Measurements from ENCODE around the gene PSMA6. TPM values are rescaled to one million over a fixed set of nuclear protein-coding genes. Genes with fewer than 3 reads are reported as not detected.
"Not testable (repeated sequence)": the region's sequence is repeated elsewhere in the genome, so short reads cannot be mapped to it uniquely, and the experiment has no call there.

PSMA6 gene
- total RNA-seq, 2 experiments from 2014 or later = 382 to 390 TPM

DNA sequence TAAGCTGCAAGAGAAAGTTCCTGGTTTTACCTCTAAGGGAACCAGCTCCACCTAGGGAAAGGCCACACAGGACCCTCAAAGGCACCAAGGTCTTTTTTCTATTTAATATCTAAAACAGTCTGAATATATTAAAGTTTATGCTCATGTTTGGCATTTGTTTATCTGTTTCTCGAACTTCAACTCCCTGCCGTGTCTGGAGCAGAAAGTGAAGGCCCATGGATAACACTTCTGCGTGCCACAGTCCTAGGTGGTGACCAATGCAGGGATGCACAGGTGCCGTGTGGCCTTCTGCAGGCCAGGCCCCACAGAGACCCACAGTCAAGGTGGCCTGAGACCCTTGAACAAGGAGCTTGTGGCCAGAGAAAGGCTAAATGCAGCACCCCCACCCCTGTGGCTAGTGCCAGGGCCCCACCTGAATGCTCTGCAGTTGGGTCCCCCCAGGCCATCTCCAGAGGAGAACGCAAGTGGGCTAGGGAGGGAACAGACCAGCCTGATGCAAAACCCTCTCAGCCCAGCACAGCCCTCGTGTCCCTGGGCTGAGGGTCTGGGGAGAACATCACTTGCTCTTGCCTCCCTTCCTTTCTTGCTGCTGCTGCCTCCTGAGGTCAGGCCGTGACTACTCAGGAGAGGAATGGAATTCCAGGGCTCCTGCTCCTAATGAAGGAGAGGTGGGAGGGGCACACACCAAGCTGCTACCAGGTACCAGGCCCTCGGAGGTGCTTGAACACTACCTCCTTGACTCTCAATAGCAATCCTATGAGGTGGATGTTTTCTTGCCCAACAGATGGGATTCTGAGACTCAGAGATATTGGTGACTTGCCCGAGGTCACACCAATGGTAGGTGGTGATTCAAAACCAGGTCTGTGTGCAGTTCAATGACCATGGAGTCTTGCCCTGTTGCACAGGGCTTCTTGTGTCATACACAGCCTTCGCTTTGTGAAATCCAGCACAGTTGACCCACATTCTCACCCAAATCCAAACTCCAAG is 45.4 kb downstream of the PSMA6 start:
- ChIA-PET POLR2A (interaction anchor here (0.6 kb wide), 1 partner anchor 79 kb away, joined by 4 read pairs; no protein-coding TSS in a partner anchor), CTCF (interaction anchor here (1.0 kb wide), 1 partner anchor 27 kb away, joined by 4 read pairs; no protein-coding TSS in a partner anchor)

DNA sequence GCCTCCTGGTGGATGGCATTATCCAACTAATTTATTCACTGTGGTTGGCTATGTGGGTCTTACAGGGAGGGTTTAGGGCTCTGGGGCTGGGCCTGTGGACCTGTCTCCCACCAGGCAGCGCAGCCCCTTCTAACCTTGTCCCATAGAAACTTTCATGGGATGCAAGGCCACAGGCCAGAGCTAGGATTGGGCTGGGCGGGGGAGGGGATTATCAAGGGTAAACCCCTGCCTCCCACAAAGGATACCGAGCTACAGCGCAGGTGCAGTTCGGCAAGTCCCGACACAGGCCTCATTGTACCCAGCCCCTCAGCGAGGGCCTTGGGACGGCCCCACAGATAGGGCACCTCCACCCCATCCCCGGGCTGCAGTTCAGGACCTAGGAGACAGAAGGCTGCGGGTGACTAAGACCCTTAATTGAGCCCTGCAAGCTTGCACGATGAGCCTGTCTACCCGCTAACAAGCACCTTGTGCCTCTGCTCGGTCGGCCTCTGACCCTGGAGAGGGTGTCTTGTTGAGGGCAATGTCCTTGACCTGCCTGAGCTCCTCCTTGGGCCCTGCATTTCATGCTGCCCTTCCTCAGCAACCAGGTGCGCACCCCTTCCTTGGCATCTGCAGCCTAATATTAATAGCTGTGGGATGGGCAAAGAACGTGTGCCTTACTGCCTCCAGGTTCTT is 46.7 kb downstream of the PSMA6 start:
- CTCF ChIA-PET = interaction anchor here (1.0 kb wide), 1 partner anchor 26 kb away, joined by 4 read pairs; no protein-coding TSS in a partner anchor

DNA sequence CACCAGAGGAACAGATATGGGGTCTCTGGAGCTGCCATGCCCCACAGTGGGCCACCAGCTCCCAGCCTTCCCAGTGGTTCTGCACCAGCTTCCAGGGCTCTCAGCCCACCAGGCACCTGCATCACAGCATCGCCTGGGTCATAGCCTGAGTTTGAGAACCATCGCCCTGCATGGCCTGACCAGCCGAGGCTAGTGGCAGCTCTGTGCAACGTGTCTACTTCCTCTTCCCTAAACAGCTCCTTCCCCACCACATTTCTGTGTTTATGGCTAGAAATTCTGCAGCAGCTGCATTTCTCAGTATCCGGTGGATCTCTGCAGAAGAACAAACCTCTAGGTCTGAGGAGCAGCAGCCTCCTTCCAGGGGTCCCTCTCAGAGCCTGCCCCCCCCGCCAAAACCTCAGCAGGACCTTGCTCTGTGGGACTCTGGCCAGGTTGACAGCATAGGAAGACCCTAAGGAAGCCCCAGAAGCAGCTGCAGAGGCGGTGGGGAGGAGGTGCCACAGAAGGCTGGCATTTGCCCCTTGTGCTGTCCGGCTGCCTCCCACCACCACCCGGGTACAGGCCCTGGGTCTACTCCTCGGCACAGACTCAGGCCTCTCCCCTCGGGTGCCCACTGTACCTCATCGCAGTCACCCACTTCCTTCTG is 47.7 kb downstream of the PSMA6 start:
- ChIA-PET POLR2A (no interaction called here), CTCF (interaction anchor here (0.7 to 1.0 kb wide), 2 partner anchors 30 to 44 kb away, joined by 3 read pairs; no protein-coding TSS in a partner anchor)

More for the DNA sequence above, 46.7 kb downstream of the PSMA6 start:
- POLR2A ChIA-PET = no interaction called here

DNA sequence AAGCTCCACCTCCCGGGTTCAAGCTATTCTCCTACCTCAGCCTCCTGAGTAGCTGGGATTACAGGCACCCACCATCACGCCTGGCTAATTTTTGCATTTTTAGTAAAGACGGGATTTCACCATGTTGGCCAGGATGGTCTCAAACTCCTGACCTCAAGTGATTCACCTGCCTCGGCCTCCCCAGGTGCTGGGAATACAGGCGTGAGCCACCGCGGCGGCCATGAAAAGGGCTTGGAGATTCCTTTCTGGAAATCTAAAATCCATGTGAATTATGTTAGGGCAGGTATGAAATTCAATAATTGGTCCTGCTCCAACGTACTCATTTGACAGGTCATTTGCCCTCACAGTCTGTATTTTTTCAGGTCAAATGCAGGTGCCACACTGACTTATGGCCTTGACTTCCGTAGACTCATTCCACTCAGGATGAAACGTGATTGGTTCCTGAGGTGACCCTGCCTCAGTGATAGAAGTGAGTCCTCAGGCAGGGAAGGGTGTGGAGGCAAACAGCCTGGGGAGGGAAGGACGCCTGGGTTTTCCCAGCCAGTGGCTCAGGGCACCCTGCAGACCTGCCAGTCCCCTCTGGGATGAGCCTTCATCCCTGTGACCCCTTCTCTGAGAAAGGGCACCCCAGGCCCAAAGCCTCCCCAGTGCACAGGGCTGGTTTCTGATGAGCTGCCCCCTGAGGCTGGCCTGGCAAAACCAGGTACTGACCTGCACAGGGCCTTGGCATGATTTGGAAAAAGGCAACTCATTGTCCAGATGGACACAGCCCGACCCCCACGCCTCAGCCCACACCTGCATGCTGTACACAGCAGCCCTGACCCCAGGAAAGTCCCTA is 48.7 kb downstream of the PSMA6 start:
- CTCF ChIA-PET = interaction anchor here (0.7 to 1.2 kb wide), 2 partner anchors 26 to 45 kb away, joined by 3 read pairs; no protein-coding TSS in a partner anchor
- POLR2A ChIA-PET = interaction anchor here (0.6 to 0.7 kb wide), 2 partner anchors 35 to 55 kb away, joined by 3 read pairs; no protein-coding TSS in a partner anchor

DNA sequence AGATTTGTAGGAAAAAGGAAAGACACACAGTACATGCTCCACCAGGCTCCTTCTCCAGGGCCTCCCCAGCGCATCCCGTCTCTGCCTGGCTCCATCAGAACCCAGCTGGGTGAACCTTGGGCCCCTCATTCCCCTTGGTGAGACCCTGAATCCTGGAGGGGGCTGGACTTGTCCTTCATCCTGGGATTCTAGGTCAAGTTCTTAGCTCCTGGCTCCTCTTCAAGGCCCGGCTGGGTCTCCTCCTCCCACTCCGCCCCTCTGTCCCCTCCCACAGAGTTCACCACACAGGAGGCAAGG is 49.2 kb downstream of the PSMA6 start:
- ChIA-PET CTCF (interaction anchor here (1.2 kb wide), 1 partner anchor 26 kb away, joined by 3 read pairs; no protein-coding TSS in a partner anchor), POLR2A (no interaction called here)

DNA sequence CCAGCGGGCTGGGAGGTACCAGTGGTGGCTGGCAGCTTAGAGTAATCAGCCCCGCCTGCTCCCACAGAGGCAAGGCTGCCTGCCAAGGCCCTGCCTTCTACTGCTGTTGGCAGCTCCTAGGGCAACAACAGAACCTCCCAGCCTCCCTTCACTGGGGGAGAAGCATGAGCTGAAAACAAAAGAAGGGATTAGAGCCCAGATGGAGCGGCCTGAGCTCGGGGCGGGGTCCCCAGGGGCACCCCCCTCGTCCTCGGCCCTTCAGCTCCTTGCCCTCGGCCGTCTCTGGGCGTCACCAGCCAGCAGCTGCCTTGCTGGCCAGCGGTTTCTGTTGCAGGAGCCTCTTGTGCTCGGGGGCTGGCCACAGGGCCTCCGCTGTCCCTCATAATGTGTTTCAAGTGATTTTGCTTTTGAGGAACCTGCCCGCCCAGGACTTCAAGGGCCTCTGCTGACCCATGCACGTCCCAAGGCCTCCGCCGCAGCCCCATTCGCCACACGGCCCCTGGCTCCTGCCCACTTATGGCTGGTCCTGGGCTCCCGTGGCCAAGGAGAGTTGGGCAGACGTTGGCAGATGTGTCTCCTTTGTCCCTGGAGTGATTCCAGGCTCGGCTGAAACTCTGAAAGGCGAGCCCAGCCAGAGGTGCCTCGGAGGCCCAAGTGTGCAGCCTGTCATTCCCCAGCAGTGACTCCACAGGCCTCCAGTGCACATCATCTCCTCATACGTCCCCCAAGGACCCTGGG is 49.7 kb downstream of the PSMA6 start:
- POLR2A ChIA-PET = no interaction called here
- CTCF ChIA-PET = interaction anchor here (1.2 kb wide), 1 partner anchor 27 kb away, joined by 3 read pairs; no protein-coding TSS in a partner anchor

DNA sequence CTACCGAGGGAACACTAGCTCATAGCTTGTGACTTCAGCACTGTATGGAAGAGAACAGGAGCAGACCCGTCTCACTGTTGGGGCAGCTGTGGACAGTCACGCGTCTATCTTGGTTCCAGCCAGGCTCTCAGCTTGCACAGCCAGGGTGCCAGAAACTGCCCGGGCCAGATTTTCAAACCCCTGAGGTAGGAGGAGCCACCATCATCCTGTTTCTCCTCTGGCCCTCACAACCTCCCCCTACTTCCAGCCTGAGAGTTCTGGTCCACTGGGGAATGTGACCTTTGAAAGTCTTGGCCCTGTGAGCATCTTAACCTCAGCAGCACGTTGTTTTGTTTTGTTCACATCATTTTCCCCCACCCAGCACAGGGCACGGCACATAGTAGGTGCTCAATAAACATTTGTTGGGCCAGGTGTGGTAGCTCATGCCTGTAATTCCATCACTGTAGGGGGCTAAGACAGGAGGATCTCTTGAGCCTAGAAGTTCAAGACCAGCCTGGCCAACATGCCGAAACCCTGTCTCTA is 50.4 kb downstream of the PSMA6 start:
- ChIA-PET CTCF (no interaction called here), POLR2A (no interaction called here)

DNA sequence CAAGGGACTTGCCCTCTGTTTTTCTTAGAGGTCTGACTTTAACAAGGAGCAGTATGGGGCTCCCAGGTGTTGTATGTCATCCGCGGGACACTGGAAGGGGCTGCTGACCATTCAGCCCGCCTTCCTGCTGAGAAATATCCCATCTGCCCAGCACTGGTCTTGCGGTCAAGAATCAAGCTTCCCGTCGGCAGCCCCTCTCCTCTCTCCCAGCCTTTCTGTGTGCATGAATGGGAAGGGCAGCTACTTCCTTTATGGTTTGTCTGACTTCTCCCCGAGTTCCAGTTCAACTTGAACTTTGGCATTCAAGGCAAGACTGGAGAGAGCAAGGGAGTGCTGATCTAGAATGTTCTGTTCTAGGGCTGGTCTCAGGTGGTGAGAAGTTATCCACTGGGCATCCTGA is 51.5 kb downstream of the PSMA6 start:
- POLR2A ChIA-PET = no interaction called here
- CTCF ChIA-PET = no interaction called here

DNA sequence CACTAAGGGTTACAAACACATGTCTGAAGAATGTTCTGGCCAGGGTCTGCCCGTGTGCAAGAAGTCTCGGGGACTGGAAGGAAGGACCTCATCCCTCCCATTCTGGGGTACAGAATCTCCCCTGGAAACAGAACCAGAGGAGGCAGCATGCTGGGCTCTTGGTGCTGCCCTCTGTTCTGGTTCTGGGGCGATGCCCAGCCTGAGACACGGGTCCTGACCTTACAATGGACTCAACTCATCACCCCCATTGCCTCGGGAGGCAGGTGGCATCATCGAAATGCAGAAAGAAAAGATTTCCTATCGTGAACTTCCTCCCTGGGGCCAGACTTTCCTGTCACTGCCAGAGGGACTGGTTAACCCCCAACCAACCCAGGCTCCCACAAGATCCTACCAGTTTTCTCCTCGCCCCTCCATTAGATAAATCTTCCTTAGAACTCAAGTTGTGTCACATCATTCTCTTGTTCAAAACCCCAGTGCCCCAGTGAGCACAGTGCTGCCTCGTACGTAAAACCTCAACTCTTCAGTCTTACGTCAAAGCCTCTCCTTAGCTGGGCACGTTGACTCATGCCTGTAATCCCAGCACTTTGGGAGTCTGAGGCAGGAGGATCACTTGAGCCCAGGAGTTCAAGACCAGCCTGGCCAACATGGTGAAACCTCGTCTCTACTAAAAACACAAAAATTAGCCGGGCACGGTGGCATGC is 52.1 kb downstream of the PSMA6 start:
- ChIA-PET CTCF (no interaction called here), POLR2A (no interaction called here)

DNA sequence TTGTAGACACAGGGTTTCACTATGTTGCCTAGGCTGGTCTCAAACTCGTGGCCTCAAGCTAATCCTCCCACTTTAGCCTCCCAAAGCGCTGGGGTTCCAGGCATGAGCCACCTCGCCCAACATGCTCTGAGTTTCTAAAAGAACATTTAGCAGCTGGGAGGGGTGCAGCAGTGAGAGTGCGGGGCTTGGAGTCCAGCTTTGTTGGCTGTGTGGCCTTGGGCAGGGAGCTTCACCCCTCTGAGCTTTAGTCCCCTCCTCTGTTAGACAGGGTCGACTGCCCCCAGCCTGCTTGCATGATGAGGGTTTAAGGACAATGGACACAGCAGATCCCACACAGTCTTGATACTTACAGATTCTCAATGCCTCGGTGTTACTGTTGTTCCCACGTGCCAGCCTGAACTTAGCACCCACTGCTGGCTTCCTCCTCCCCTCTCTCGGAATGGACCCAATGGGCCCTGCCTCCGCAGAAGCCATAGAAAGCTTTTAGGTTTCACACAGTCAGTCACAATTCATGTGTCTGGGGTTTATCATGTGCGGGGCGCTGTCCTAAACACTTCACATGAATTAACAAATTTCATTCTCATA is 54.6 kb downstream of the PSMA6 start:
- POLR2A ChIA-PET = no interaction called here
- CTCF ChIA-PET = no interaction called here

DNA sequence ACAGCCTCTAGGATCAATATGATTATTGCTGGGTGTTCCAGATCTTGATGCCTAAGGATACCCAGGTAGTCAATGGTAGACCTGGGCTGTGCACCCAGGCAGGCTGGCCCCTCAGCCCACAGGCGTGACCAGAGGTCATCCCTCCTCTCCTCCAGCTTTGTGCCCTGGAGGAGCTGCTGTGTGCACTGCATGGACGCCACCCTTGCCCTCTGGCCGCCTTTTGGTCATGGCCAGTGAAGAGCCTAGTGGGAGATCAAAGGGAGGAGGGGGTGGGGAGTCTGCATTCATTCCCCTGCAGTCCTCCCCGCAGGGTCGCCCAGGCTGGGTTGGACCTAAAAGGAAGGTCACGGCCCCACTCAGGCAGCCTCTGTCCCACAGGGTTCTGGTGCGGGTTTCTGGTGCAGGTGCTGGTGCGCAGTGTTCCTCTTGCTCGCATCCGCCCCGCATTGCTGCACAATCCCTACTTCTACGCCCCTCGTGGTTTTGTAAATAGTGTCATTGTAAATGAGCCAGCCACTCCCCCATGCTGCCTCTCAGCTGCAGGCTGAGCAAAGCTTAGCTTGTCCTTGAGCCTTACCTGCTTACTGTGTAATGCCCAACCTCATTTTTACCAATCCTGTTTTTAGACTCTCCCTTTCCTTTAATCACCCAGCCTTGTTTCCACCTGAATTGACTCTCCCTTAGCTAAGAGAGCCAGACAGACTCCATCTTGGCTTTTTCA is 55.3 kb downstream of the PSMA6 start:
- CTCF ChIA-PET = interaction anchor here (1.1 kb wide), 1 partner anchor 20 kb away, joined by 4 read pairs; no protein-coding TSS in a partner anchor
- POLR2A ChIA-PET = interaction anchor here (0.5 kb wide), 1 partner anchor 45 kb away, joined by 3 read pairs; no protein-coding TSS in a partner anchor

DNA sequence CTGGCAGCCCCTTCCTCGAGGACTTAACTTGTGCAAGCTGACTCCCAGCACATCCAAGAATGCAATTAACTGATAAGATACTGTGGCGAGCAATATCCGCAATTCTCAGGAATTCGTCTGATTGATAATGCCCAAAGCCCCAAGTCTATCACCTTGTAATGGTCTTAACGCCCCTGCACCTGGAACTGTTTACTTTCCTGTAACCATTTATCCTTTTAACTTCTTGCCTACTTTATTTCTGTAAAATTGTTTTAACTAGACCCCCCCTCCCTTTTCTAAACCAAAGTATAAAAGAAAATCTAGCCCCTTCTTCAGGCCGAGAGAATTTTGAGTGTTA is 55.8 kb downstream of the PSMA6 start:
- POLR2A ChIA-PET = not testable (repeated sequence)
- CTCF ChIA-PET = interaction anchor here (1.1 kb wide), 1 partner anchor 19 kb away, joined by 4 read pairs; no protein-coding TSS in a partner anchor

DNA sequence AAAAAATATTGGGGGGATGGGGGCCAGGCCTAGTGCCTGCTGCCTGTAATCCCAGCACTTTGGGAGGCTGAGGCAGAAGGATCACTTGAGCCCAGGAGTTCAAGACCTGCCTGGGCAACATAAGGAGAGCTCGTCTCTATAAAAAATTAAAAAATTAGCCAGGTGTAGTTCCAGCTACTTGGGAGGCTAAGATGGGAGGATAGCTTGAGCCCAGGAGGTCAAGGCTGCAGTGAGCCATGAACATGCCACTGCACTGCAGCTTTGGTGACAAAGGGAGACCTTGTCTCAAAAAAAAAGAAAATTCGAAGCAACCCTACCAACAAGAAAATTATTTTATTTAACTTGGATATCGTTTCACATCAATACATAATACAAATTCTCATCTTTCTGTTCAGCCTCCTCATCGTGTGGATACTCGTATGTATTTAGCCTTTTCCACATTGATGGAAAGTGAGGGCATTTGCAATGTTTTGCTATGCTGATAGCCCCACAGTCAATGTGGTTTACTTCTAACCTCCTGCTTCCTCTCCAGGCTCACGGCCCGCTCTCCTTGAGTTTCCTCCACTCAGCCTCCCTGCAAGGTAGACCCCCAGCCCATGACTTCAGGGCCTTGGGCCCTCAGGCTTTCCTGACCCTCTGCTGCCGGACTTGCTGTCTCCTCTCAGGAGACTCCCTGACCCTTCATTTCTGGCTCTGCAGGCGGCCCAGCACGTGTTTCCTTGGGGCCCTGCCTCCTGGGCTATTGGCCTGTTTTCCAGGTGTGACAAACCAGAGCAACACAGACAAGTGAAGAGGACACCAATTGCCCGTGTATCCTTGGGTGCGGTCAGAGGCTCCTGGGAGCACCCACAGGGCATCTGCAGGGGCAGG is 57.5 kb downstream of the PSMA6 start:
- ChIA-PET POLR2A (no interaction called here), CTCF (no interaction called here)

DNA sequence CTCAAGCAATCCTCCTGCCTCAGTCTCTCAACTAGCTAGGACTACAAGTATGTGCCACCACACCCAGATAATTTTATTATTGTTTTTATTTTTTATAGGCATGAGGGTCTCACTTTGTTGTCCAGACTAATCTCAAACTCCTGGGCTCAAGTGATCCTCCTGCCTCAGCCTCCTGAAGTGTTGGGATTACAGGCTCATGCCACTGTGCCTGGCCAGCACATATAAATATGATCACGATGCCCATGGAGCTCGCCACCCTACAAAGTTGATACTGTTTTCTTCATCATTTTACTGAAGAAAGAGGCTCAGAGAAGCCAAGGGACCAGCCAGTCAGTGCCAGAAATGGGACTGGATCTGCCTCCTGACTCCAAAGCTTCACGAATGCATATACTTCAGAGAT is 59.3 kb downstream of the PSMA6 start:
- POLR2A ChIA-PET = no interaction called here
- CTCF ChIA-PET = interaction anchor here (1.3 kb wide), 1 partner anchor 14 kb away, joined by 4 read pairs; no protein-coding TSS in a partner anchor

DNA sequence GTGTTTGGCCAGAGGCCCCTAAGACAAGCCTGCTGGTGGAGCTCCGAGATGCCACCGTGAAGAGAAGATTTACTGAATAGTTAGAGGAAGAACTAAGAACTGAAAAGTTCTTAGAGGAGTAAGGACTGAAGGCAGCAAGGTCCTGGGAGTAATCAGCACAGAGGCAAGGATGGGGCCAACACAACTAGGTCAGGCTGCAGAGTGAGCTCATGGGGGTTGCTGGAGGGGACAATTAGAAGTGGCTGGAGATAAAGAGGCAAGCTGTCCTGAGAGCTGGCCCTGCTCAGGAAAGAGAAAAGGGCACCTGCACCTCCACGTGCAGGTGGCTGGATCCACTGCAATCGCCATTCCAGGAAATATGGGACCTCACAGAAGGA is 59.7 kb downstream of the PSMA6 start:
- POLR2A ChIA-PET = no interaction called here
- CTCF ChIA-PET = interaction anchor here (1.3 to 1.4 kb wide), 2 partner anchors 13 to 62 kb away, joined by 3 to 4 read pairs; no protein-coding TSS in a partner anchor
